ENCODE results near the gene RFNG.

Gene RFNG

GRCh38 chr17:82003411-82004381 is 47.9 kb downstream of the RFNG start:
- peak in 1 of 4 experiments; percentile 32 for DNase-seq (ENCODE audit: low read depth in 4 of 4, low spot score in 1 of 4)

GRCh38 chr17:82001571-82002056 is 50.0 kb downstream of the RFNG start:
- no peak for DNase-seq (ENCODE audit: low read depth in 4 of 4, low spot score in 1 of 4)

GRCh38 chr17:82000803-82001570 is 50.6 kb downstream of the RFNG start:
- no peak for DNase-seq (ENCODE audit: low read depth in 4 of 4, low spot score in 1 of 4)

- no peak for DNase-seq (ENCODE audit: low read depth in 4 of 4, low spot score in 1 of 4)
Measured at GRCh38 chr17:81999976-82000802, 51.4 kb downstream of the RFNG start.

- DNase-seq (ENCODE audit: low read depth in 4 of 4, low spot score in 1 of 4) = no peak
Measured at GRCh38 chr17:81999587-81999975, 52.0 kb downstream of the RFNG start.

- no peak for DNase-seq (ENCODE audit: low read depth in 4 of 4, low spot score in 1 of 4)
Measured at GRCh38 chr17:81998691-81999438, 52.7 kb downstream of the RFNG start.

GRCh38 chr17:81998212-81998611 is 53.4 kb downstream of the RFNG start:
- no peak for DNase-seq (ENCODE audit: low read depth in 4 of 4, low spot score in 1 of 4)

All from stimulated activated CD4-positive, alpha-beta T cell treated with anti-CD3 and anti-CD28 coated beads, Interleukin-1b, Interleukin-23, amount 100 ng/mL, for 24 hours (primary cell).